LNCAP (cell line): ENCODE data around the gene C7orf33.

Experiments
- TF ChIP-seq, protein P1 (sequence below): fragments of 450-650 bp; IDR thresholded peaks from 2 replicates; pipeline ENCODE4 v1.5.1; 2017; ENCODE audit warnings: mild to moderate bottlenecking

Gene C7orf33

DNA sequence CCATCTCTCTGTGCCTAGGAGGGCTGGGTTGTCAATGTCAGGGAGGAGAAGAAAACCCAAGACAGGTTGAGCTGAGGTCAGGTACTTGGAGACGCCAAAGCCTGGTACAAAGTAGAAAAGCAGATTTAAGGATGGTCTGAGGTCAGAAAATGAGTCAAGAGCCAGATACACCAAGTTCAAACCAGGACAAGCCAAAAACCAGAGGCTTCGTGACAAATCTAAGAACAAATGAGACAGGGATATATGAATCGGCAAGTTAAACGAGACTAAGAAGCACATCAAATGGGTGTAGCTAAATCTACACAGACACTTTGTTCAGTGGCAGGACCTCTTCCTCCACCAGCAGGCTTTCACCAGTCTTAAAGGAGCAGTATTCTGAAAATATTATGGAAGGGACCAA lies 34.2 kb downstream of the C7orf33 start:
- TF ChIP-seq, protein P1, sequence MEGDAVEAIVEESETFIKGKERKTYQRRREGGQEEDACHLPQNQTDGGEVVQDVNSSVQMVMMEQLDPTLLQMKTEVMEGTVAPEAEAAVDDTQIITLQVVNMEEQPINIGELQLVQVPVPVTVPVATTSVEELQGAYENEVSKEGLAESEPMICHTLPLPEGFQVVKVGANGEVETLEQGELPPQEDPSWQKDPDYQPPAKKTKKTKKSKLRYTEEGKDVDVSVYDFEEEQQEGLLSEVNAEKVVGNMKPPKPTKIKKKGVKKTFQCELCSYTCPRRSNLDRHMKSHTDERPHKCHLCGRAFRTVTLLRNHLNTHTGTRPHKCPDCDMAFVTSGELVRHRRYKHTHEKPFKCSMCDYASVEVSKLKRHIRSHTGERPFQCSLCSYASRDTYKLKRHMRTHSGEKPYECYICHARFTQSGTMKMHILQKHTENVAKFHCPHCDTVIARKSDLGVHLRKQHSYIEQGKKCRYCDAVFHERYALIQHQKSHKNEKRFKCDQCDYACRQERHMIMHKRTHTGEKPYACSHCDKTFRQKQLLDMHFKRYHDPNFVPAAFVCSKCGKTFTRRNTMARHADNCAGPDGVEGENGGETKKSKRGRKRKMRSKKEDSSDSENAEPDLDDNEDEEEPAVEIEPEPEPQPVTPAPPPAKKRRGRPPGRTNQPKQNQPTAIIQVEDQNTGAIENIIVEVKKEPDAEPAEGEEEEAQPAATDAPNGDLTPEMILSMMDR: no peak

DNA sequence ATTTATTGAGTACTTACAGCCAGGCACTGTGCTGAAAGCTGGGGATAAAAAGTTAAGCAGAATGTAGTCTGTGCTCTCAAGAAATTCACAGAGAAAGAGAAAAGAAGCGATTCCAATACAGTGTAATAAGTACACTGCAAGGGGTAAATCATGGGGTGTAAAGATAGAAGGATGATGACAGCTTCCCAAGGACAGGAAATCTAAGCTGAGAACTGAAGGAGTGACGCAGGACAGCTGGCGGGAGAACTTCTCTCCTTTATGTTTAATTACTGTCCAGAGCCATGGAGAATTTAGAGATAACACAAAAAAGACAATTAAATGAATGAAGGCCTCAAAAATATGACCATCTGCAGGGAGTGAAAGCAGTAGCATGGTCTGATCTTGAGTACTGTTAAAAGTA lies 34.8 kb downstream of the C7orf33 start:
- TF ChIP-seq, protein P1: no peak

DNA sequence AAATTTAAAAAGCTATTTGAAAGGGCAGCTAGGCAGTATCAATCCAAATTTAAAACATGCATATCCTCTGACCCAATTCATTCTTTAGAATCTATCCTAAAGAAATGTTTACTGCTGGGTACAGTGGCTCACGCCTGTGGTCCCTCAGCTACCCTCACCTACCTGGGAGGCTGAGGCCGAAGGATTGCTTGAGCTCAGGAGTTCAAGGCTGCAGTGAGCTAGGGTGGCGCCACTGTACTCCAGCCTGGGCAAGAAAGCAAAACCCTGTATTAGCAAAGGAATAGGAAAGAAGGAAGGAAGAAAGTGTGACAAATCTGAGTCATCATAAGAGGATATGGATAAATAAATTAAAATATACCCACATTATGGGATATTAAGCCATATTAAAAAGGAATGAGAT lies 36.3 kb downstream of the C7orf33 start:
- TF ChIP-seq, protein P1: no peak

DNA sequence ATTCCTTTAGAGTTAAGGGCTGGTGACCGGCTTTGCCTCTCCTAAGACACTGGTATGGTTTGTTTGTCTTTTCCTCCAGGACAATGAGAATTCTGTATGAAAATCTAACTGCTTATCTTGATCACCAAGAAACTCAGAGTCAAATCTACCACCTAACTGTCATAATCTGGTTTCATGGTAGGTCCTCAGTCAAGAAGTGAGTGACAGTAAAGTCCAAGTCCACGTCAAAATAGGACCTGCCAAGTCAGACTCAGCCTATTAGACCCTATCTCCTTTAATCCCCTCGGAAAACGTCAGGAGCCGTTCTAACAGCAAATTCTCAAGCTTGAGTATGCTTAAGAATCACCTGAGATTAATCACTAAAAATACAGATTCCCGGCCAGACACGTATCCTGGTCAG lies 37.4 kb downstream of the C7orf33 start:
- TF ChIP-seq, protein P1: no peak

DNA sequence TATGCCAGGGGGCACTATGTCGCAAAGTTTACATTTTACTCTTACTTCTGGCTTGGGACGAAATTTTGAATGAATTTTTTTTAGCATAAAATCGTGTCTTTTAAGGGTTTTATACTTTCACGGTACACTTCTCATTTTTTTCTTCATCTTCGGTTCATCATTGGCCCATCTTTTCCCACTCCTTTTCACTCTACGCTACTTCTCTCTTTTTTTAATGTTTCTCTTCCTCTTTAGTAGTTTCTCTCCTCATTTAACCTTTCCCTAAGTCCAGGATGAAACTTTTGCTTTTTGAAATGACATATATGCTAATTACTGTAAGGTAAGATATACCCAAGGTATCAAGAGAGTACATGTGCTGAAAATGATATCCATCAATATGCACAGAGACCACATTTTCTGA lies 39.5 kb downstream of the C7orf33 start:
- TF ChIP-seq, protein P1: no peak

DNA sequence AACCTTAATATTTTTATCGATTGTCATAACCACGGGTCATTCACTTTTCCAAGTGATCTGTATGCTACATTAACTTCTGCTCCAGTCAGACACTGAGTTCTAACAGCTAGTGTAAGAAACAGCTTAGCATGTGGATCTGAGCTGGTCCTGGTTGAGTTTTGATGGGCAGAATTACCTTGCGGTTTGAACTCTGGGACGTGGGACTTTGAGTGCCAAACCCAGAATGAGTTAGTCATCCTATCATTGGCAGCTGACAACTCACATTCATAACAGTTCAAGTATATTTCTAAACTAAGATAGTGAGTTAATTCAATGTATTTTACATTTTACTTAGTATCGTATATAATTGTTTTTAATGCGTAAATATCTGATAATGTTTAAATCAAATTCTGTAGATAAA lies 43.2 kb downstream of the C7orf33 start:
- TF ChIP-seq, protein P1: no peak

DNA sequence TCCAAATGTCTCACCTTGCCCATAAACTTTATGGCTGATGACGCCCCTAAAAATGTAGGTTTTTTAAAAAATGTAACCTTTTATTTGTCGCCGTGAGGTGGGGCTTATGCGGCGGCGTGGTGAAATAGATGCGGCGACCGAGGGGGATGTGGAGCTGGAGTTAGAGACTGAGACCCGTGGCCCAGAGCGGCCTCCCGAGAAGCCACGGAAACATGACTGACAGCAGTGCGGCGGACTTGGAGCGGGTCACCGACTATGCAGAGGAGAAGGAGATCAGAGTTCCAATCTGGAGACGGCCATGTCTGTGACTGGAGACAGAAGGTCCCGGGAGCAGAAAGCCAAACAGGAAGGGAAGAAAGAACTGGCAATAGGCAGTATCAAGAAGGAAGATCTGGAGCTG lies 46.5 kb downstream of the C7orf33 start:
- TF ChIP-seq, protein P1: no peak

DNA sequence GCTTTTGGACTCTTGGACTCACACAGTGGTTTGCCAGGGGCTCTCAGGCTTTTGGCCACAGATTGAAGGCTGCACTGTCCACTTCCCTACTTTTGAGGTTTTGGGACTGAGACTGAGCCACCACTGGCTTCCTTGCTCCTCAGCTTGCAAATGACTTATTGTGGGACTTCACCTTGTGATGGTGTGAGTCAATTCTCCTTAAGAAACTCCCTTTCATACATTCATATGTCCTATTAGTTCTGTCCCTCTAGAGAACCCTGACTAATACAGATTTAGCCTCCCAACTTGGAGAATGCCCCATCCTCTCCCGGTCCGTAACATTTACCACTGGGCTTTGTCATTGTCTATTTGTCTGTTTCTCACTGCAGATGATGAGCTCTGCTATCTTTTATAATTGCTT lies 55.3 kb downstream of the C7orf33 start:
- TF ChIP-seq, protein P1: no peak
